ENCODE results near the gene SELENOT. TPM values are rescaled to one million over a fixed set of nuclear protein-coding genes. Genes with fewer than 3 reads are reported as not detected.

Gene SELENOT
- polyA plus RNA-seq, 1 of the 3 experiments (the other 2 are of a cell fraction) = 143 TPM

- H3K4me2 ChIP-seq = no peak overlapping the region
- peaks cover 2 to 23% of the 10 kb centered on the region in 2 experiments for H3K36me3 ChIP-seq (replicated peaks in 1 of 2; ENCODE audit: control insufficient read depth in 1 of 2, insufficient read depth in 2 of 2, low read length in 1 of 2)
- H3K4me1 ChIP-seq (ENCODE audit: control insufficient read depth in 1 of 2, insufficient read depth in 2 of 2, low read depth in 1 of 2, low read length in 1 of 2) = peaks cover 2 to 24% of the 10 kb centered on the region in 2 experiments
- H3K27ac ChIP-seq (ENCODE audit: low read depth in 2 of 2, low read length in 1 of 2) = no peak overlapping the region
- H2AFZ ChIP-seq (ENCODE audit: low read depth) = no peak overlapping the region
- ChIA-PET POLR2A (no interaction called here), CTCF (no interaction called here)
- 0 out of 2 replicates have a peak, but pooled peaks cover 3% of the 10 kb centered on the region for H3K9me3 ChIP-seq
- peaks cover 26% of the 10 kb centered on the region for H4K20me1 ChIP-seq (ENCODE audit: insufficient read depth)
- no peak overlapping the region for H3K9ac ChIP-seq
- H3K4me3 ChIP-seq (ENCODE audit: low read depth in 2 of 2, low read length in 1 of 2) = no peak overlapping the region
- no peak for TF ChIP-seq REST (IDR thresholded peaks at IDR 0.05; ENCODE audit: low read depth, low read length)
- no peak for TF ChIP-seq IRF3 (IDR thresholded peaks at IDR 0.05; ENCODE audit: low read depth, low read length)
- TF ChIP-seq GATA2 (CRISPR knock-in tag; IDR thresholded peaks at IDR 0.05) = no peak
- TF ChIP-seq EZH2phosphoT487 (IDR thresholded peaks at IDR 0.05; ENCODE audit: borderline replicate concordance, low read depth) = no peak
- no peak for TF ChIP-seq RCOR1 (IDR thresholded peaks at IDR 0.05; ENCODE audit: low read length)
- TF ChIP-seq USF2 (IDR thresholded peaks at IDR 0.05; ENCODE audit: borderline replicate concordance, low read depth, low read length) = no peak
- no peak for TF ChIP-seq SMC3 (IDR thresholded peaks at IDR 0.05; ENCODE audit: low read depth, low read length)
- TF ChIP-seq FOXJ3 (CRISPR knock-in tag; IDR thresholded peaks at IDR 0.05) = no peak
- TF ChIP-seq USF1 (IDR thresholded peaks at IDR 0.05; ENCODE audit: borderline replicate concordance, low read depth) = no peak
- no peak for TF ChIP-seq RFX5 (IDR thresholded peaks at IDR 0.05; ENCODE audit: low read length)
- H3K79me2 ChIP-seq (ENCODE audit: insufficient read depth) = peaks cover 92% of the 10 kb centered on the region
- H3K9me2 ChIP-seq = no peaks in the 10 kb centered on the region
- WGBS (ENCODE audit: low lambda C conversion rate) = 87% methylated on average over 8 of the region's 8 CpGs
- H3K27me3 ChIP-seq (ENCODE audit: insufficient read depth) = no peaks in the 10 kb centered on the region
- peaks cover 16% of the 10 kb centered on the region for H3F3A ChIP-seq (replicated peaks; ENCODE audit: insufficient read depth)
- no peak for DNase-seq
These were observed 4.3 kb downstream of the SELENOT start for GRCh38 chr3:150607267-150608065.

All from SK-N-SH (cell line).